Left renal cortex interstitium (tissue), 4 donors: Measurements from ENCODE around the gene ZNF205. TPM values are rescaled to one million over a fixed set of nuclear protein-coding genes. Genes with fewer than 3 reads are reported as not detected.
"Not testable (repeated sequence)": the region's sequence is repeated elsewhere in the genome, so short reads cannot be mapped to it uniquely, and the experiment has no call there.

Experiments used
- DNase-seq, 4 donors: peaks; one replicate each; pipeline ENCODE4 v3.0.0-alpha.2; 2013; ENCODE audit warnings: low read depth in 4 of 4, low spot score in 2 of 4, missing footprints in 1 of 4
- polyA plus RNA-seq, 4 donors: library from polyadenylated mRNA; unstranded; fragments of 120-200 nt; gene quantifications; one replicate each; pipeline ENCODE4 v1.2.1, GENCODE V29; 2013; ENCODE audit not compliant: insufficient read length in 4 of 4

Gene ZNF205
- polyA plus RNA-seq, 4 donors, result 15.7 to 22.6 (median 17.8) TPM

DNA sequence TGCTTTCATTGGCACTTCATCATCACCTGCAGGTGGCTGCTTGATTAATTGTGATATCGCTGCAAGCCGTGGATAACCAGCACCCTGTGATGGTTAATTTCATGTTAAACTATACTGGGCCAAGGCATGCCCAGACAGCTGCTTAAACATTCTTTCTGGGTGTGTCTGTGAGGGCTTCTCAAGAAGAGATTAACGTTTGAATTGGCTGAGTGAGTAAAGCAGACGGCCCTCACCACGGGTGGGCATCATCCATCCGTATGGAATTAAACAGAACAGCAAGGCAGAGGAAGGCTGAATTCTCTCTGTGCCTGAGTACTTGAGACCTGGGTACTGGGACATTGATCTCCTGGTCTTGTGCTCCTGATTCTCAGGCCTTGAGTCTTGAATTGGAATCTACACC, 15.4 kb downstream of the ZNF205 start:
- no peak for DNase-seq

- DNase-seq, result peak in 1 of 4 donors; percentile 76
These were observed 17.0 kb downstream of the ZNF205 start for GRCh38 chr16:3129137-3130131.

GRCh38 chr16:3131755-3132377, 19.5 kb downstream of the ZNF205 start:
- DNase-seq, result no peak

- DNase-seq, result no peak
These were observed 21.5 kb downstream of the ZNF205 start for GRCh38 chr16:3133844-3134243.

GRCh38 chr16:3134338-3135125, 22.1 kb downstream of the ZNF205 start, which contains the start of gene ZNF213:
ZNF213 (plus strand) TSS chr16:3135029; CDS start chr16:3137281, 2,252 bp downstream.
- DNase-seq, result peak in 3 of 4 donors; percentile 88 to 98 (median 94)

GRCh38 chr16:3135126-3135715, 22.8 kb downstream of the ZNF205 start:
- DNase-seq, result no peak

DNA sequence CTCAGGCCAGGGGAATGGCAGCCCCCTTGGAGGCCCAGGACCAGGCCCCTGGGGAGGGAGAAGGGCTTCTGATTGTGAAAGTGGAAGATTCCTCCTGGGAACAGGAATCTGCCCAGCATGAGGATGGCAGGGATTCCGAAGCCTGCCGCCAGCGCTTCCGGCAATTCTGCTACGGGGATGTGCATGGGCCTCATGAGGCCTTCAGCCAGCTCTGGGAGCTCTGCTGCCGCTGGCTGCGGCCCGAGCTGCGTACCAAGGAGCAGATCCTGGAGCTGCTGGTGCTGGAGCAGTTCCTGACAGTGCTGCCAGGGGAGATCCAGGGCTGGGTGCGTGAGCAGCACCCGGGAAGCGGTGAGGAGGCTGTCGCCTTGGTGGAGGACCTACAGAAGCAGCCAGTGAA, 24.9 kb downstream of the ZNF205 start:
- no peak for DNase-seq

- DNase-seq, result no peak
These were observed 26.0 kb downstream of the ZNF205 start for GRCh38 chr16:3138342-3138741.

GRCh38 chr16:3138823-3139426, 26.5 kb downstream of the ZNF205 start:
- DNase-seq, result no peak

GRCh38 chr16:3139561-3139960, 27.2 kb downstream of the ZNF205 start:
- DNase-seq, result not testable (repeated sequence)

GRCh38 chr16:3140603-3141427, 28.4 kb downstream of the ZNF205 start:
- no peak for DNase-seq

- DNase-seq, result no peak
These were observed 29.5 kb downstream of the ZNF205 start for GRCh38 chr16:3141781-3142311.

DNA sequence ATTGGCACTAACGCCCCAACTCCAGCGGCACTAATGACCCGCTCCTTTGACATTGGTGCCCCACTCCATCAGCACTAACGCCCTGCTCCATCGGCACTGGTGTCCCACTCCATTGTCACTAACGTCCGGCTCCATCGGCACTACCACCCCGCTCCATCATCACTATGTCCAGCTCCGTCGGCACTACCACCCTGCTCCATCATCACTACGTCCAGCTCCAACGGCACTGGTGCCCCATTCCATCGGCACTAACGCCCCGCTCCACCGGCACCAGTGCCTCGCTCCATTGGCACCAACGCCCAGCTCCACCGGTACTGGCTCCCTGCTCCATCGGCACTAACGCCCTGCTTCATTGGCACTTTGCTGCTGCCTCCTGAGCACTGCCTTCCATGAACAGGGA, 29.9 kb downstream of the ZNF205 start:
- DNase-seq, result no peak

- no peak for DNase-seq
These were observed 30.4 kb downstream of the ZNF205 start for GRCh38 chr16:3142770-3143169.

- DNase-seq, result no peak
These were observed 30.8 kb downstream of the ZNF205 start for GRCh38 chr16:3143189-3143588.

GRCh38 chr16:3143598-3144320, 31.4 kb downstream of the ZNF205 start:
- DNase-seq, result no peak

DNA sequence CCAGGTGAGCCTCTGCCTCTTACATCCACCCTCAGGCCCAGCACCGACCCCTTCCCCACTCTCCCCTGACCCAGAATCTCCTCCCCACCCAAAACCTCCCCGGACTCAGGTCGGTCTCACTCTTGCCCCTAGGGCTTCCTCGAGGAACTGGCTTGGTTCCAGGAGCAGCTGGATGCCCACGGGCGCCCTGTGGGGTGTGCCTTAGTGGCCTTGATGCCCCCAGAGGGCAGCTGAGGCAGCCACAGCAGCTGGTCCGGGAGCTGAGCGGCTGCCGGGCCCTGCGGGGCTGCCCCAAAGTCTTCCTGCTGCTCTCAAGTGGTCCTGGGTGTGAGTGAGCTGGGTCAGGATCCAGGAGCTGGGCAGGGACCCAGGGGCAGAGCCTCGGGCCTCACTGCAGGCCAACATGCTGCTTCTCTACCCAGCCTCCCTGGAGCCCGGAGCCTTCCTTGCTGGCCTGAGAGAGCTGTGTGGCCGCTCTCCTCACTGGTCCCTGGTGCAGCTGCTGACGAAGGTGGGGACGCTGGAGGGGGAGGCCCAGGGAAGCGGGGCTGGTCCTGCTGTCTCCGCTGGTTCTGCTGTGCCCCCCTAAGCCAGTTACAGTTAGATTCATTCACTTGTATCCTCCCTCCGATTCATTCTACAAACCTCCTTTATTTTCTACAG, 32.1 kb downstream of the ZNF205 start:
- DNase-seq, result no peak

- DNase-seq, result no peak
These were observed 32.8 kb downstream of the ZNF205 start for GRCh38 chr16:3145151-3145550.
